ENCODE results near the gene CEBPB.
"Not testable (repeated sequence)": the region's sequence is repeated elsewhere in the genome, so short reads cannot be mapped to it uniquely, and the experiment has no call there.

The CEBPB gene

DNA sequence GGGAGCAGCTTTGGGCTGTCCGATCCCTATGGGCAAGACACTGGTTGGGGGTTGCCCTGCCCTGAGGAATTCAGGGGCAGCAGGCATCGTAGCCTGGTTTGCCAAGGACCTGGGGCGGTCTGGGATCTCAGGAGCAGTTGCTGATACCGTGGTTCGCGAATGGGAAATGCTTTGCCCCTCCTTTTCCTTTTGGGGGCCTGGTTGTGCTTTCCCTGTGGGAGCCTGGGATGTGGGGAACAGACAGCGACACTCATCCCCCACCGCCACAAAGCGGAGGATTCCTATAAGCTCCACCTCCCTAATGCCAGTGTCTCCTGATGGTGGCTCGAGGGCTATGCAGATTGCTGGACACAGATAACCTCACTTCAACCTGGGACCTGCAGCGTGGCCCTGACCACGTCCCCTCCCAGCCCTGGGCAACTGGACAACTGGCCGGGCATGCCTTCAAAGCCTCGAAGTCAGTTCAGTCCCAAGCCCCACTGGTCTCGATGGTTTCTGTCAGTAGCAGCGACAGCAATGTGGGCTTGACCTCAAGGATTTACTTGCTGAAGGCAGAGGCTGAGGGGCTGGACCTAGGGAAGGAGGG, 3.3 kb downstream of the CEBPB start:
- FAIRE-seq: no peak

DNA sequence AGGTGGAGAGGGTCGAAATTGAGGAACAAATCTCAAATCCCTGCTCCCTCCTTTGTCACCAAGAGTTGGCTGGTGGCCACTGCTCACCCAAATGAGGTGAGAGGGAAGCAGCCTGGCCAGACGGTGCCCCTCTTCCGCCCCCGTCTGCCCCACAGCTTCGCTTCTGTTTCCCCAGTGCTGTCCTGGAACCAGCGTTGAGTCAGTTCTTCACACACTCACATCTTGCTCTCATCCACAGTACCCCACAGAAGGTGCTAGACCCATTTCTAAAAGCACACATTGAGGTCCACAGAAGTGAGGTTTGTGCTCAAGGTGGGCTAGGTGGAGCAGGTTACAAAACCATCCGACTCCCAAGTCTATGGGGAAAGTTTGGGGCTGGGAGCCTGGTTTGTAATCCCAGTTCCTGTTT, 3.8 kb downstream of the CEBPB start:
- FAIRE-seq: no peak

DNA sequence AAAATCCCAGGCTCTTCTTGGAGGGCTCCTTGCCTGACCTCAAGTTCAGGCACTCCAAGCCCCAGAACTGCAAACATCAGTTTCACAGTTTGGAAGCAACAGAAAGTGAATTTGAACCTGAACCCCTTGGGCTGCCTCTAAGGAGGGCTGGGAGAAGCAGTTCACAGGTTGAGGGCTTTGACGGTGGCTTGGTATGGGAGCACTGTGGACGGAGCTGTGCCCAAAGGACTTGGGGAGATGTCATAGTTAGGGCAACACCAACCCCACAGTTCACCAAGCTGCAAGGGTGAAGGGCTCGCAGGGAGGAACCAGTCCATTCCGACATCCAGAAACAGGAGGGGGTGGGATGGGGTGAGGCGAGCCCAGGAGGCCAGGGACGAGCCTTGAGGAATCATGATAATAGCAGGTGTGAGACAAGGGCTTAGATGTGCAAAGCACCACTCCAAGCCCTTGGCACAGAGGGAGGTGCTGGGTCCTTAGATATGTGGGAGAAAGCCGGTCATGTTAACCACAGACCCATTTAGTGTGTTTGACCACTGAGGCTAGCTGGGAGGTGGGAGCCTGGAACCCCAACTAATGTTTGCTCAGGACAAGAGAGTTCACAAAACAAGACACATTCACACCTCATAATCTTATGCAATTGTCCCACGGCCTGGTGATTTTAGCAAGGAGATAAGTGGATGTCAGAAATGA, 4.3 kb downstream of the CEBPB start:
- no peak for FAIRE-seq

DNA sequence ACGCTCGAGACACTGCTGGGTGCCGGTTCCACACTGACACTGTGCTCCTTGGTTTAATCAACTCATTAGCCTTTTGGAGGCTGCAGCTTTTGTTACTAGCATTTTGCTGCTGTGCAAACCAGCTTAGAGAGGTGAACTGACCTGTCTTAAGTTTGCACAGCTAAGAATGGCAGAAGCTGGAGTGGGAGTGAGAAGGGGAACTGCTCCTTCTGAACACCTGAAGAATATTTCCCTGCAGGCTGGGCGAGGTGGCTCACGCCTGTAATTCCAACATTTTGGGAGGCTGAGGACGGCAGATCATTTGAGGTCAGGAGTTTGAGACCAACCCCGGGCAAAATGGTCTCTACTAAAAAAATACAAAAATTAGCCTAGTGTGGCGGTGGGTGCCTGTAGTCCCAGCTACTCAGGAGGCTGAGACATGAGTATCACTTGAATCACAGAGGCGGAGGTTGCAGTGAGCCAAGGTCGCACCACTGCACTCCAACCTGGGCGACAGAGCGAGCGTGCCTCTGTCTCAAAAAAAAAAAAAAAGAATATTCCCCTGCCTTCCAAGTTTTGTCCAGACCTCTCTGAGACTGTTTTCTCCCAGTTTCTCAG, 5.0 kb downstream of the CEBPB start:
- no peak for FAIRE-seq

DNA sequence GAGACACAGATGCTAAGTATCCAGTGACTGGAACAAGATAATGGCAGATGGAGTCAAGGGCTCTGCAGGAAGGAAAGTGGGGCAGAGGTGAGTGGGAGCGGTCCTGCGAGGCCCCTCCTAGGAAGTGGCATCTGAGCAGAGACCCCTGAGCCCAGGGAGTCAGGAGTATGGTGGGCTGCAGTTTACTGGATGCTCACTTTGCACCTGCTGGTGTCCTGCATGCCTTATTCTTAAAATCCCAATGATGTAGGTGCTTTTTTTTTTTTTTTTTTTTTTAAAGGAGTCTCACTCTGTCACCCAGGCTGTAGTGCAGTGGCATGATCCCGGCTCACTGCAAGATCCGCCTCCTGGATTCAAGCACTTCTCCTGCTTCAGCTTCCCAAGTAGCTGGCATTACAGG, 5.6 kb downstream of the CEBPB start:
- FAIRE-seq: no peak

DNA sequence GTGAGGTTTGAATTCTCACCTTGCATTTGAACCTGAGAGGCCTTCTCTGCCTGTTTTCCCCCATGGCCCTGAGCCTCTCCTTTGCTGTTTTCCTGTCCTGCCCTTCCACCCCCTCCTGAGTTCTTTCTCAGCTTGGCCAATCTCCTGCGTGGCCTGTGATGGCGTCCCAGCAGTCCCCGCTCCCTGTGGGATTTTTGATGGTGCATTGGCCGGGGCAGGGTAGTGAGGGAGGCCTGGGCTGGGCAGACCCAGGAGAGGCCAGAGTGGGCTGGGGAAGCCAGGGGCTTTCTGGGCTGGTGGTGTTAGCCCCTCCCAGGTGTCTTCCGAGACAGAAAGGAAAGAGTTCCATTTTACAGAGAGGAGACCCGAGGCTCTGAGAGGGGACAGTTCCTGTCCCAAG, 6.3 kb downstream of the CEBPB start:
- no peak for FAIRE-seq

DNA sequence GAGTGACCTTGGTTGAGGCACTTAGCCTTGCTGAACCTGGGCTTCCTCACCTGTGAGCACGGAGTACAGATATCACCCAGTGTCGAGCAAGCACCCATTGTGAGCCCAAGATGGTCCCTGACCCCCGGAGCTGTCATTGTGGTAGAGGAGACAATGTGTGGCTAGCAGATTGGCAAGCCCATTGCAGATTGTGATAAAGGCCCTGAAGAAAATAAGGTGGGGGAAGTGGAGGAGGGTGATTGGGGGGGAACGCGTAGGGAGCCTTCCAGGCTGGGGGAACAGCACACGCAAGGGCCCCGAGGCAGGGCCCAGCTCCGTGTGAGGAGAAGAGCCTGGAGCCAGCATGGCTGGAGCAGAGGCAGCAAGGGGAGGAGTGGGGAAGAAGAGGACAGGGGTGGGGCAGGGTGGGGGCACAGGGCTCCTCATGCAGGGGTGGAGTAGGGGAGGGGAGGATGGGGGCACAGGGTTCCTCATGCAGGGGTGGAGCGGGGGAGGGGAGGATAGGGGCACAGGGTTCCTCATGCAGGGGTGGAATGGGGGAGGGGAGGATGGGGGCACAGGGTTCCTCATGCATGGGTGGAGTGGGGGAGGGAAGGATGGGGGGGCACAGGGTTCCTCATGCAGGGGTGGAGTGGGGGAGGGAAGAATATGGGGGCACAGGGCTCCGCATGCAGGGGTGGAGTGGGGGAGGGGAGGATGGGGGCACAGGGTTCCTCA, 7.0 kb downstream of the CEBPB start:
- FAIRE-seq: no peak

DNA sequence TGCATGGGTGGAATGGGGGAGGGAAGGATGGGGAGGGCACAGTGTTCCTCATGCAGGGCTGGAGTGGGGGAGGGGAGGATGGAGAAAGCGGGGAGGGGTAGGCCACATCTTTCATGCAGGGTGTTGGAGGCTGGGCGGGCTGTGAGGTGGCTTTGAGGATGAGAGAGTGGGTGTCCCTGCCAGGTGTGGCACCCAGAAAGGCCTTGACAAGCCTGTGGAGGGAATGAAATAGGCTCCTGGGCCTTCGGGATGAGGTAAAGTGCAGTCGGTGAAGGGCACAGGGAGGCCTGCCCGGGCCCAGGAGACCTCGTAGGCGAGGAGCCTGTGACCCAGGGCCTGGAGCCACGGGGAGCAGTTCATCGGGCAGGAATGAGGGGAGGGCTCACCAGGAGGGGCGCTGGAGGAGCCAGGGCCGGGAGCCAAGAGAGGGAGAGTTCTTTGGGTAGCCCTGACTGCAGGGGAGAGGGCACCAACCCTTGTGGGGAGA, 7.6 kb downstream of the CEBPB start:
- no peak for FAIRE-seq

DNA sequence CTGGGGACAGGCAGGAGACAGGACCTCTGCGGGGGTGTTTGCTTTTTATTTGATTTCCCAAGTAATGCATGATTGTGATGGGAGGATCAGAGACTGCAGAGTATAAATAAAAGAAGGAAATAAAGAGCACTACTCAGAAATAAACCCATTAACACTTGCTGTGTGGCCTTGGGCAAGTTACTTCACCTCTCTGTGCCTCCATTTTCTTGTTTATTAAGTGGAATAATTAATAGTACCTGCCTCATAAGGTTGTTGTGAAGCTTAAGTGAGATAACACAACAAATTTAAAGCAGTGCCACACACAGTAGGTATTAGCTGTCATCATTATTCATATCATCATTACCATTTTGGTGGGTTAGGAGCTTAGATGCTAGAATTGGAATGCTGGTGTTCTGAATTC, 8.1 kb downstream of the CEBPB start:
- no peak for FAIRE-seq

DNA sequence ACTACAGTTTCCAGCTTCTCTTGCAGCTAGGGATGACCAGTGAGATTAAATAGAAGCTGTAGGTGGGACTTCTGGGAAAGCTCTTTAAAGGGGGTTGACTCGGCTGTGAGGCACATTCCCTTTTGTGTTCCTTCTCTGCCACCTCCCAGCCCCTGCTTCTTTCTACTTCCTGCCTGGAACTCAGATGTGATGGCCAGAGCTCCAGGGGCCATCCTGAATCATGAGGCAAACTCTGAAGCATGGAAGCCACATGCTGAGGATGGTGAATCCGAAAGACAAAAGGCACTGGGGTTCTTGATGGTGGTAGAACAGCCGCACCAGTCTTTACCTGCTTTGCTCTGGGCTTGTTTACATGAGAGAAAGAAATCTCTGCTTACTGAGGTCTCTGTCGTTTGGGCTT, 9.1 kb downstream of the CEBPB start:
- no peak for FAIRE-seq

DNA sequence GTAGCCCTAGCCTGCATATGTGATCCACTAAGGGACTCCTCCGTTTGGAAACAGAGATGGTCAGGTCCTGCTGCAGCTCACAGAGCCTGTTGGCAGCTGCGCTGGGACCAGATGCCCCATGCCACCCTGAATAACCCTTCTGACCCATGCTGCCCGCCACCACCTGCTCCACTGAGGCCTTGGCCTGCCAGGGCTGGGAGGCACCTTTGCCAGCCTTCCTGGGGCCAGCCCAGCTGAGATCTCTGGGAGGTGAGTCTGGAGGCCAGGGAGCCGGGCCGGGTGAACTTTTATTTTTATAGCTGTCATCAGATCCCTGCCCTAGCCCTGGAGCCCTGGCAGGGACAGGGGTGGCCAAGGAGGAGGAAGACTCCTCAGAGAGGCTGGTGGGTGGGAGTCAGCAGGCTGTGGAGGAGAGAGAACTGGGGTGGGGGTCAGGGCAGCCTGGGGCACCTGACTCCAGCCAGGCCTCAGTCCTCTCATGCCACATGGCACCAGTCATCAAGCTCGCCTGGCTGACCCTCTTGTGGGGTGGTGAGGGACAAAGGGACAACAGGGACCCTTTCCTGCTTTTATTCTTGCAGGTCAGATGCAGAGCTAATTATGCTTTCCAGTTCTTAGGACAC, 10.0 kb downstream of the CEBPB start:
- FAIRE-seq: no peak

DNA sequence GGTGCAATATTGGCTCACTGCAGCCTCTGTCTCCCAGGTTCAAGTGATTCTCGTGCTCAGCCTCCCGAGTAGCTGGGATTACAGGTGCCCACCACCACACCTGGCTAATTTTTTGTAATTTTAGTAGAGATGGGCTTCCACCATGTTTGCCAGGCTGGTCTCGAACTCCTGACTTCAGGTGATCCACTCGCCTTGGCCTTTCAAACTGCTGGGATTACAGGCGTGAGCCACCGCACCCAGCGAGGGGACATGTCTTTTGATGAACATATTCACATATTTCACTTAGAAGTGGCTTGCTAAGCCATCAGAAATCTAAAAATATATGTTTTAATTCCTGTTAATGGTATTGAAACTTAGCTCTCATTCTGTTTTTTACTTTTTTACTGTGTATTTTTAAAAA, 11.1 kb downstream of the CEBPB start:
- not testable (repeated sequence) for FAIRE-seq

DNA sequence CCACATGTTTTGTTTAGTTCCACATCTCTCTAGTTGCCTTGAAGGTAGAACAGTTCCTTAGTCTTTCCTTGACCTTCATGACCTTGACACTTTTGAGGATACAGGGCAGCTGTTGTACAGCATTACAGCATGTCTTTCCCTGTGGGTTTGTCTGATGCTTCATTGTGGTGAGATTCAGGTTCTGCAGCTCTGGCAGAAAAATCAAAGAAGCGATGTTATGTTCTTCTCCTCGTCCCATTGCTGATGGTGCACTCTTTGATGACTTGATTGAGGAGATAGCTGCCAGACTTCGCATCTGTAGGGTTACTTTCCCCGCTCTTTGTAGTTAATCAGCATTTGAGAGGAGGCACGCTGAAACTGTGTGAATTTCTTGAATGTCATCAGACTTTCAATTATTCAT, 12.0 kb downstream of the CEBPB start:
- no peak for FAIRE-seq

DNA sequence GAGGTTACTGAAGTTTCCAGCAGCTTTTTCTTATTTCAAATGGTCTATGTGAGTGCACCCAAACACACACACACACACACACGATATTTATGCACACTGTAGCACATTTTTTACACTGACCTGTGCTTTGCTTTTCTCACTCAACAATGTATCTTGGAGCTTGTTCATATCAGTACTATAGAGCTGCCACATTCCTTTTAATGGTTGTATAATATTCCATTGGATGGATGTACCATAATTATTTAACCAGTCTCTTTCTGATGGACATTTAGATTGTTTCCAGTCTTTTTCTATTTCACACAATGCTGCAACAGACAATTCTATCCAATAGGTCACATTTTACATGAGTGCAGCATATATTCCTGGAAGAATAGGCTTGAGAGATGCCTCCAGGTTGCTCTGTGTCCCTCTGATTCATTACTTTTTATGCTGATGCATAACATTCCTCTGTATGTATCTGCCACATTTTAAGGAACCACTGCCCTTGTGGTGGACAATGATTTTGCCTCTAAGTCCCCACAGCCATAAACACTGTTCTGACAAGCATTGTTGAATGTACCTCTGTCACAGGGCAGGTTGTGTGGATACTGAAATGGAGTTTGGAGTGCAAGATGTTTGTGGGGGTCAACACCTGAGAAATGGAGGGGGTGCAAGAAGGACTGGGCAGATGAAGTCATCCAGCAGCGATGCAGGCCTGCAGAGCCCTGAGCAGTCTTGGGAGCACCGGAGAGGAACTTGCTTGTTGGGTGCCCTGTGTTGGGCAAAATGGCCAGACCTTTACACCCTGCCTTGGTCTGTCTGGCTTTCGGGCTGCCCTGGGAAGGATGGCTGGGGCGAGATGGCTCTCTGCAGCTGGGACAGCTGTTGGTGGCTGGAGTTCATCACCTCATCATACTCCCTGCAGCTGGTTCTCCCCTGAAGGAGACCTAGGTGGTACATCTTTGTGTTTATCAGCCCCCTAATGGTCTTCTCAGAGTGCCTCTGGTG, 13.6 kb downstream of the CEBPB start:
- no peak for FAIRE-seq

DNA sequence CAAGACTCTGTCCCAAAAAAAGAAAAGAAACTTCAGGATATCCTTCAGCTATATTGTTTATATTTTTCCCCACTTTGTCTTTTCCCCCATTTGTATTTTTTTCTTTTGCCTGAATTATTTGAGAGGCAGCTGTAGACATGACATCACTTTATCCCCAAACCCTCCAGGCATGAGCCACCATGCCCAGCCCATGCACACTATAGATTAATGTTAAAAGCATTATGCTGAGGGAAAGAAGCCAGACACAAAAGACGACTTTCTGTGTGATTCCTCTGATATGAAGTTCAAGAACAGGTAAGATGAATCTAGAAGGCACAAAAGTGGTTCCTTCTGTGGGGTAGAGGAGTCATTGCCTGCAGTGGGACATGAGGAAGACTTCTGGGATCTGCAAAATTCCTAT, 16.4 kb downstream of the CEBPB start:
- no peak for FAIRE-seq

DNA sequence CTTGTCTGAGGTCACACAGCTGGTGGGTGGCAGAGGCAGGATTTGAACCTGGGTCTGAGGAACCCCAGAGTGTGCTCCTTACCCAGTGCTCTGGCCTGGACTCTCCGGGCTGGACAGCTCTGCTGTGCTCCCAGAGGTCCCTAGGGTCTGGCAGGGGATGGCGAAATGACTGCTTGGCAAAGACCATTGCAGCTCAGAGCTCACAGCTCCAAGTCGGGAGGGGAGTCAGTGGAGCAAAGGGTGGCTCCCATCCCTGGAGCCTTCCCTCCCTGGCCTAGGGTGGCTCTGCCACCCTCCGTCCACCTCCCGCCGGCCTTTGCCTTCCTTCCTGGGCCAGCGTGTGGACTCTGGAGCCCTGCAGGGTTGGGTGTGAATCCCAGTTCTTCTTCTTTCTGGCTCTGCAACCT, 17.5 kb downstream of the CEBPB start:
- FAIRE-seq: no peak

DNA sequence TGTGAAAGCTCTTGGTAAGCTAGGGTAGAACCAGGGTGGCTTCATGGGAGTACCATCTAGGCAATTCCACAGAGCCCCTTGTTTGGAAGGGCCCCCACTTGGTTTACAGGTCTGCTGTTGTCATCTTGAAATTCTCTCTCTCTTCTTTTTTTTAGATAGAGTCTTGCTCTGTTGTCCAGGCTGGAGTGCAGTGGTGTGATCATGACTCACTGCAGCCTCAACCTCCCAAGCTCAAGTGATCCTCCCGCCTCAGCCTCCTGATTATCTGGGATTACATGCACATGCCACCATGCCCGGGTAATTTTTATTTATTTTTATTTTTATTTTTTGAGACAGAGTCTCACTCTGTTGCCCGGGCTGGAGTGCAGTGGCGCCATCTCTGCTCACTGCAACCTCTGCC, 18.2 kb downstream of the CEBPB start:
- FAIRE-seq: not testable (repeated sequence)

DNA sequence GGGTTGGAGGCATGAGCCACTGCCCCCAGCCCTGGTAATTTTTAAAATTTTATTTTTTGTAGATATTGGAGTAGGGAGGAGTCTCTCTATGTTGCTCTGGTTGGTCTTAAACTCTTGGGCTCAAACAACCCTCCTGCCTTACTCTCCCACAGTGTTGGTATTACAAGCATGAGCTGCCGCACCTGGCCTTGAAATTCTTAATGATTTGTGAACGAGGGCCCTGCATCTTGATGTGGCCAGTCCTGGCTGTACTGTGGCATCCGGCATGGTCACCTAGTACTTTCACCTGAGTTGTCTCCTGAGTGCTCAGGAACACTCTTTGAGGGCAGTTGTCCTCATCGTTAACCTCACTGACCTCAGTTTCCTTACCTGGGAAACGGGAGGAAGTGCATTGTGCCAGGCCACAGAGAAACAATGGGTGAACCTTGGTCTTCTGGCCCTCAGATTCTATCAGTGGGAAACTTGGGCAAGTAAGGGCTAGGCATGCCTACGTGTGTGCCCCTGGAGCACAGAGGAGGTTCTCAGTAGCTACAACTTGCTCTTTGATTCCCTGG, 19.5 kb downstream of the CEBPB start:
- FAIRE-seq: no peak

DNA sequence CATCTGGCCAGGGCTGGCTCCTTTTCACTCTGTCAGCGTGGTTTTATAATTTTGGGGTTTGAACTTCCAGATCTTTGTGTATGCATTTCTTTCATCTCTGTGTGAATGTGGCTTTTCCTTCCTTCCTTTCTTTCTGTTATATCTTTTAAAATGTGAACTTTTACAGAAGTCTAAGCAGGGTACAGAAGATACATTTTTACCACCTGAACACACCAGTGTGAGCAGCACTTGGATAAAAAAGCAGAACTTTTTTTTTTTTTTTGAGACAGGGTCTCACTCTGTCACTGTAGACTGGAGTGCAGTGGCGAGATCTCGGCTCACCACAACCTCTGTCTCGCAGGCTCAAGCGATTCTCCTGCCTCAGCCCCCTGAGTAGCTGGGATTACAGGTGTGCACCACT, 20.5 kb downstream of the CEBPB start:
- no peak for FAIRE-seq

DNA sequence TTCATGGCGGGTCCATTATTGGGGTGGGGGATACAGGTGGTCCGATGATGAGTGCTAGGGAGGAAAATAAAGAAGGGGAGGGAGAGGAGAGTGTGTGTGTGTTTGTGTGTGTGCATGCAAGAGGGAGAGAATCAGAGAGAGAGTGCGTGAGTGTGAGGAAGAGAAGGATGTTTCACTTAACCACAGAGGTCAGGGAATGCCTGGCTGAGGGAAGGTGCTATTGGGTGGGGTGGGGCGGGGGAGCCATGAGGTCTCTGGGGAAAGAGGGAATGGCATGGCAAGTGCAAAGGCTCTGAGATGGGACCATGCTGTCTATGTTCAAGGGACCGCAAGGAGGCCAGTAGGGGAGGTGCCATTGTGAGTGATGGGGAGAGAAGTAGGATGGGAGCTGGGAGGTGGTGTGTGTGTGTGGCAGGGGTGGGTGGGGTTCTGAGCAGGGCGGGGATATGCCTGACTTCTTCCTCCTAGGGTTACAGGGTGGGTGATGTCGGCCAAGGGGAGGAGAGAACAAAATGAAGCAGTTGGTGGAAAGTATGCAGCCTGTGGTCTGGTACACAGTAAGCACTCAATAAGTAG, 23.0 kb downstream of the CEBPB start:
- no peak for FAIRE-seq
